Stimulated activated CD4-positive, alpha-beta T cell treated with anti-CD3 and anti-CD28 coated beads, Interleukin-2, amount 100 ng/mL, for 4 hours (primary cell): ENCODE results near the gene CARD9.
A peak's percentile ranks its signal among the peaks of the same experiment; 100 is the strongest.
"Not testable (repeated sequence)": the region's sequence is repeated elsewhere in the genome, so short reads cannot be mapped to it uniquely, and the experiment has no call there.

Experiments used
- DNase-seq: peaks from one replicate; pipeline ENCODE4 v3.0.0-alpha.2; 2020; ENCODE audit warnings: low read depth

CARD9 gene

GRCh38 chr9:136363949-136364748, 9.3 kb downstream of the CARD9 start:
- DNase-seq = no peak

GRCh38 chr9:136363106-136363948, 10.1 kb downstream of the CARD9 start, which contains the start of gene DNLZ:
Gene DNLZ (minus strand): TSS chr9:136363744. CDS start chr9:136363714, 30 bp downstream.
- DNase-seq = peak; percentile 94

- DNase-seq = no peak
These were observed 11.1 kb downstream of the CARD9 start for GRCh38 chr9:136362450-136362784.

GRCh38 chr9:136361754-136362449, 11.6 kb downstream of the CARD9 start:
- no peak for DNase-seq

GRCh38 chr9:136361047-136361753, 12.3 kb downstream of the CARD9 start:
- no peak for DNase-seq

GRCh38 chr9:136359774-136360718, 13.4 kb downstream of the CARD9 start:
- no peak for DNase-seq

- DNase-seq = no peak
These were observed 14.6 kb downstream of the CARD9 start for GRCh38 chr9:136358888-136359287.

GRCh38 chr9:136358016-136358415, 15.5 kb downstream of the CARD9 start:
- DNase-seq = no peak

GRCh38 chr9:136357202-136357725, 16.2 kb downstream of the CARD9 start:
- DNase-seq = no peak

GRCh38 chr9:136355616-136356557, 17.6 kb downstream of the CARD9 start:
- no peak for DNase-seq

- no peak for DNase-seq
These were observed 18.8 kb downstream of the CARD9 start for GRCh38 chr9:136354592-136355085.

- DNase-seq = no peak
These were observed 19.5 kb downstream of the CARD9 start for GRCh38 chr9:136353757-136354488.

GRCh38 chr9:136353088-136353487, 20.4 kb downstream of the CARD9 start:
- no peak for DNase-seq

- no peak for DNase-seq
These were observed 20.8 kb downstream of the CARD9 start for GRCh38 chr9:136352682-136353081.

- not testable (repeated sequence) for DNase-seq
These were observed 21.6 kb downstream of the CARD9 start for GRCh38 chr9:136351868-136352267.

- DNase-seq = no peak
These were observed 22.1 kb downstream of the CARD9 start for GRCh38 chr9:136351252-136351800.

- no peak for DNase-seq
These were observed 23.9 kb downstream of the CARD9 start for GRCh38 chr9:136349546-136349945.

GRCh38 chr9:136348691-136349090, 24.8 kb downstream of the CARD9 start:
- no peak for DNase-seq
